ENCODE data around the gene DPF3.

DPF3 gene

DNA sequence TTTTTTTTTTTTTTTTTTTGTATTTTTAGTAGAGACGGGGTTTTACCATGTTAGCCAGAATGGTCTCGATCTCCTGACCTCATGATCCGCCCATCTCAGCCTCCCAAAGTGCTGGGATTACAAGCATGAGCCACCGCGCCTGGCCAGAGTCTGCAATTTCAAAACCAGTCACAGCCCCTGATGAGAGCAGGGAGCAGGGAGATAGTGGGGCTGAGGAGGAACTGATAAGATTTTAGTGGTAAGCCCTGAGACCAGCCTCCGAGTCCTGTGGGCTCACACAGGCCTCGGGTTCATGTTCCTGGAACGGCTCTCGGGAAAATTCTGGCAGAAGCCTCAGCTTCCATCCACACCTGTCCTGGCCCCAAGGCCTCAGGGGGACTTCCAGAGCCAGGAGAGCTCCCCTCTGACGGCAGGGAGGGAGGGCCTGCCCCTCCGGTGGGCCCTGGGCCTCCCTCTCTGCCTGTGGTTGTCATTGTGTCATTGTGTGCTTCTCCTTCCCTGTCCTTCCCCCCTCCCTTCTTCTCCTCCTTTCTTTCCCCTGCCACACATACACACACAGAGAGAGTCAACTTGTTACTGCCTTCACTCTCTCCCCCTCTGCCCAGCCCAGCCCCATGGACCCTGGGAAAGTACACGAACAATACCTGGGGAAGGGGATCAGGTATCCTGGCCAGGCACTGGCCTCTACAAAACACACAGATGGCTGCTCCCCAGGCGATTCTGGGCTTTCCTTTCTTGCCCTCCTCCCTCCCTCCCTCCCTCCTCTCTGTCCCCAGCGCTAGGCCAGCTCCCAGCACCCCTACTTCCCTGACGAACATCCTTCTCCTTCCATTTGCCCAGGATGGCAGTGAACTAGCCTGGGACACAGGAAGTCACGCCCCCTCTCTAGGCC, 294.1 kb downstream of the DPF3 start:
- DNase-seq (ENCODE audit: low spot score): no peak

DNA sequence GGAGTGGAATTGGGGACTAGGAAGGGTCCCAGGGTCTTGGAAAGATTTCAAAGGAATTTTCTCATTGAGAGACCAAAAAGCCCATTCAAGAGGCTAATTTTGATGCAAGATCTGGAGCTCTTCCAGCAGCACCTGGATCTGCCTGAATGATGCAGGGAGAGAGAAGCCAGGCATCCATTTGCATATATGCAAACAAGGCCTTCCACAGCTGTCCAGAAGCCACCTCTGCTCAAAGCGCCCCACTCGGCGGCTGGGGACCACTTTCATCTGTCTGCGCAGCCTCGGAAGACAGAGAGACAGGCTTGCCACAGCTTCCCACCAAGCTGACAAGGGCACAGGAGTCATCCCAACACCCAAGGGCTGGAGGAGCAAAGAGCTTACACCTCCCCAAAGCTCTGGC, 295.6 kb downstream of the DPF3 start:
- DNase-seq (ENCODE audit: low spot score): no peak

DNA sequence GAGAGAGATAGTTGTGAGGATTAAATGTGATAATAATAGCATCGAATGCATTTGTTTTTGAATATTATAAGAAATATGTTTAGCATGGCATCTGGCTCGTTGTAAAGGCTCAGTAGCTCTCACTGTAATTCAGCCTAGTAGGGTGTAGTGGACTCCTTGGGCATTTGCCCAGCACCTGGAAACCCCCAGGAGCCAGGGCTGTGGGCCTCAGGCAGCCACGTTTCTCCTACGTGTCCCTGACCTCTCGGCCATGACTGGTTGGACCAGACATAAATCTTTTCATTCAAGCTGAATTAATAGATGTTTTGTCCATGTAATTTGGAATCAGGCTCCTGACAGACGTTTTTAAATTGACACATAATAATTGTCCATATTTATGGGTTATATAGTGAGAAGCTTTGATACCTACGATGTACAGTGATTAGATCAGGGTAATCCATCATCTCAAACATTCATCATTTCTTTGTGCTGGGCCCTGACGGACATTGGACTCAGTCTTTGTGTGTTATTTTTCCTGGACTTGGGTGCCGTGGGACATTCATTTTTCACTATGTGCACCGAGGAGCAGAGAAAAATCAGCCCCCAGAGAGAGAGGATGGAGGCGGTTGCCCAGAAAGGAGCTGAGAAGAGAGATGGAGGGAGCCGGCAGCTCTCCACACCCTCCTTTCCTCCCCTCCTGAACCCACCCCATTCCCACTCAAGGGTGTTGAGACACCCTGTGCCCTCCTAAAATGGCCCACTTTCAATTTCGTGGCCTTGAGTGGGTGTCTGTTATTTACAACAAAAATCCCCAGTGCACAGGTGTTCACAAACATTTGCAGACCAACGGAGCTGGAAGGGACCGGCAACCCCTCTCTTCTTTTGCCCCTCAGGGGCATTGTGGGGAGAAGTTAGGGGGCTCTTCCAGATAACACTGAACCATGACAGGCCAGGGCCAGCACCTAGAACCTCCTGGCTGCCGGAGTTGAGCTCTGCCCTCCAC, 296.4 kb downstream of the DPF3 start:
- no peak for DNase-seq (ENCODE audit: low spot score)

DNA sequence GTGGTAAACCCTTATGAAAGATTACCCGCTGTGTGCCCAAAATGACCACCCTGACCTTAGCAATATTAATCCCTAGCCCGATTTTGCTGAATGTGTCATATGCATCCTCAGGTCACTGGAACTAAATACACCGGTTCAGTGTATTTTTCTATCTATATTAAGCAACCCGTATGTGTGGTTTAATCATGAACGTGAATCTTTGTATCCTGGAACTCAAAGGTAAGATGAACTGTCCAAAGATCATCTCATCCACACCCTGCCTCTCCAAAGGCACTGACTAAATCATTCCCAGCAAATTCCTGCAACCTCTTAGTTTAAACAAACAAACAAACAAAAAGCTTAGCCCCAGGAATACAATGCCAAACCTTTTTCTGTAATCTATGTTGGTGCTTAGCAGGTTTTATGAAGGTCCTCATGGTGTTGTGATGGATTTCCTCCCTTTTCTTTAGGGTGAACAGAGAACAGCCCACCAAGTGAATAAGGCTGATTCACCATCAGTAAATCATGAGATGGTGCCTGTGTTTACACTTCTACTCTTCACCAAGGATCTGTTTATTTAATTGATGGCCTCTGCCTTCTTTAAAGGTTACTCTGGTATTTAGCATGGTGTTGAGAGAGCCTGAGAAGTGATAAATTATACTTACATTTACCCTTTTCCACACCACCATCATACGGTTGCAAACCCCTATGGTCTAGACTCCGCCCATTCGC, 298.6 kb downstream of the DPF3 start:
- no peak for DNase-seq (ENCODE audit: low spot score)

DNA sequence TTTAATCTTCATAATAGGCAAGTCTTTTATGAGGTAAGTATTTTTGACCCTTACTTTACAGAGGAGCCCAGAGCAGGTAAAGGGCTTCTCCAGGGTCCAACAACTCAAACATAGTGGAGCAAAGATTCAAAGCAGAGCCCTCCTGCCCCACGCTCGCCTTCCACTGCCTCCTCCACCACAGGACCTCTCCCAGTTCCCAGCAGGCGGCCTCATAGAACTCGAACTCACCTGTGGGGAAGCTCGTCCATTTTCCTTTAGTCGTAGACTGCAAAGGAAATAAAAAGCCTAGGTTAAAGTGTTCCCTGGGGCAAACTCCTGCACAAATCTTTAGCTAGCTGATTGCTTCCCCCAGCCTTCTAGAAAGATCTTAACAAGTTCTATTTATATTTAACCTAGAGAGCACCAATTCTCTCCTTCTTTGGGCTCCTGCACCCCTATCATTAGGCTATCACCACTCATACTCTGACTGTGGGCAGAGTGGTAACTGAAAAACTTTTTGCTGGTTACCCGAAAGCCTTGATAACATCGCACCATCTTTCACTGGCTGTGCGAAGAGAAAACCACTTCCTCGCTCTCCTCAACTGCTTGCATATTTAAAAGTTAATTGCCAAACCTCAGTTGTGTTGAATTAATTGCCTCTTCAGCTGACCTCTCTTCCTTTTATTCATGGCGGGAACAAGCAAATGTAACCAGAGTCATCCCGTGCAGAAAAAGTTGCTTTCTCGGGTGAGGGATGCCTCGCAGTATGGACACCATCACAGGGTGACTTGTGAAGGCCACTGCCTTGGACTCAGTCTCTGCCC, 299.6 kb downstream of the DPF3 start:
- no peak for DNase-seq (ENCODE audit: low spot score)

GRCh38 chr14:72591391-72591790, 302.5 kb downstream of the DPF3 start:
- DNase-seq (ENCODE audit: low spot score): no peak

GRCh38 chr14:72590577-72590976, 303.3 kb downstream of the DPF3 start:
- no peak for DNase-seq (ENCODE audit: low spot score)

GRCh38 chr14:72589652-72590051, 304.2 kb downstream of the DPF3 start:
- no peak for DNase-seq (ENCODE audit: low spot score)

GRCh38 chr14:72588521-72588920, 305.4 kb downstream of the DPF3 start:
- no peak for DNase-seq (ENCODE audit: low spot score)

DNA sequence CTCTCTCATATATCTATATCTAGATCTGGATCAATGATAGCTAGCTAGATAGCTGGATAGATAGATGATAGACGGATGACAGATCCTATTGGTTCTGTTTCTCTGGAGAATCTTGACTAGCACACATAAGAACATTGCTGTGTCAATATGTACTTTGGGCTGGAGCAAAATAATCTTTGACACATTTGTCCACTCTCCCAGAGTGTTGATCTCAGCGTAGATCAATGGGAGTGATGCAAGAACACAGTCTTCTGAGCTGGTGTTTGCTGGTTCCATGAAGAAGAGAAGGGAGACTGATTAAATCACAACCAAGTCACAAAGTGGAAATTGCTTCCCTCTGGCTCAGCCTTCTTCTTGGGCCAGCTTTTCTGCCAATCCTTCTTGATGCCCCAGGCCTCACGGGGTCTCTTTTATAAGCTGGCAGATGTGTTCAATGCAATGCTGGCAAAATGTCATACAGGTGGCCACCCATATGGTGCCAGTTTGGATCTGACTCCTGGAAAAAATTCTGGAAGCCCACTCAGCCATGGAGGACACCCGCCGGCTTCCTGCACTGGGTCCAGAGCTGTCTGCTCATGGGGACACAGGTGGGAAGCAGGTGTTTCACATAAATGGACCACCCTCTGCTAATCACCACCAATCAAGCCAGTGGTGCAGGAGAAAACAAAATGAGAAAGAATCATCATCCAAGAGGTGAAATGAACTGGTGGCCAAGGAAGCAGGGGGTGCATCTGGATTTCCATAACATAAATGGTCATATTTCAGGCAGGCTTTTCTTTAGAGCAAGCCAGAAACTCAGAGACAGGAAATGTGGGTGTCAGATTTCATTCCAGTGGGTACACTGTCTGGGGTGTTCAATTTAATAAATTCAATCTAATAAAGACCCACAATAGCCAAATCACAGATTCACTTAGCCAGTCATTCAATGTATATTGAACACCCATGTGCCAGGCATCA, 310.3 kb downstream of the DPF3 start:
- DNase-seq (ENCODE audit: low spot score): no peak

DNA sequence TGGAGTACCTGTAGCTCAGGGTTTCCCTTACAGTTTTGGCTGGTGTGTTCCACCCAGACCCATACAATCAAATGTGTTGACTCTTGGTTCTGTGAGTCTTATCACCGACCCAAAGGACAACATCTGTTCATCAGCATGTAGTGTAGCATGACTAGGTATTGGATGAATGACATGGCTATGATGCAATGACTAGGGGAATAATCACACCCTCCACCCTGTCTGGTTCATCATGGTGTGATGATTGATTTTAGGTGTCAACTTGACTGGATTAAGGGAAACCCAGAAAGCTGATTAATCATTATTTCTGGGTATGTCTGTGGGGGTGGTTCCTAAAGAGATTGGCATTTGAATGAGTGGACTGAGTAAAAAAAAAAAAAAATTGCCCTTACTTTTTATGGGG, 311.3 kb downstream of the DPF3 start:
- no peak for DNase-seq (ENCODE audit: low spot score)

- DNase-seq (ENCODE audit: low spot score): no peak
Measured at GRCh38 chr14:72578514-72578913, 315.4 kb downstream of the DPF3 start.

- DNase-seq (ENCODE audit: low spot score): no peak
Measured at GRCh38 chr14:72577521-72577920, 316.4 kb downstream of the DPF3 start.

DNA sequence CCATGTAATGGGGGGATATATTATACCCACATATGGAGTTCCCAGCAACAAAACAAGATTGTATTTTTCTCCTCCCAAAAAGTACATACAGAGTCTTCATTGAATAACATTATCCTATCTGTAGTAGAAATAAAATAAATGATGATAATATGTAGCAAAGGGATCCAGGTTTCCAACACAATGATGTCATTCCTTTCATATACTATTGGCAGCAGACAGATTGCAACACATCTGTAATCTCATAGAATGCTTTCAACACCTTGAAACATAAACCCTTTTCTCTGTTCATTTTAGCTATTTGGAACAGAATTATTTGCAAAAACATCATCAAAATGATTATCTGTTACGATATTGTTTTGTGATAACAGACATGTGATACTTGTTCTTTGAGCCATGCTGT, 317.6 kb downstream of the DPF3 start:
- DNase-seq (ENCODE audit: low spot score): no peak

DNA sequence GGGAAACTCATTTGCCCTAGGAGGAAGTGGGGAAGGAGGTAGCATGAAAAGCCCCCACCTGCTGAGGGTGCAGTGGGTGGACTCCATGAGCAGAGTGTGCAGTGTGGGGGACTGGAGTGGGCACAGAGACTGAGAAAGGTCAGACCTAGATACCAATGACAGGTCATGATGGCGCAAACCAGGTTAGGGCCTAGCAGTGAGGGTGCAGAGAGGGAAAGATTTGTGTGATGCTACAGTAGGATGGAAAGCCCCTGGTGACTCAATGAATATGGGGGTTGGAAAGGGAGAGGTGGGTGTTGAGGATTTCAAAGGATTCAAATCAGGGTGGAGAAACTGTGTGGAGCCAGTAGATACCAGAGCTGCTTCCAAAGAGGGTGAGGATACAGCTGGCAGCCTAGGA, 319.2 kb downstream of the DPF3 start:
- no peak for DNase-seq (ENCODE audit: low spot score)

- DNase-seq (ENCODE audit: low spot score): no peak
Measured at GRCh38 chr14:72573725-72574417, 320.0 kb downstream of the DPF3 start.
